ENCODE data around the gene TMEM121B. TPM values are rescaled to one million over a fixed set of nuclear protein-coding genes. Genes with fewer than 3 reads are reported as not detected.

The TMEM121B gene
- total RNA-seq, 4 donors from 2014 or later, result 0.51 to 1.7 (median 0.85) TPM

DNA sequence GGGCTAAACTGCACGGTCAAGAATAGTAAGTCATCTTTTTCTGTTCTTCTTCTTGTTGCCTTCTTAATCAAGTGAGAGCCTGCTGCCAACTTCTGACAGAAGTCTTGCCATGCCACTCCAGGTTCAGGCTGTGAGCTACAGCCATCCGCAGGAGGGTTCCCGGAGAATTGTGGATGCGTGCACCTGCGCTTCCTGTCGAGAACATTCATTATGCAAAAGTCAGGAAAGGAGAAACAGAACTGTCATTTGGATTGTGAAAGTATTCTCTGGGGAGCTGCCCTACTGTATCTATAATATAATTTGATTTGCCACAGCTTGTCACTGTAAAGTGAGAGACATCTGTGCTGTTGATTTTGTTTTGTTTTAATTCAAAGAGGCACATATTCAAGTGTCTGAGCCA lies 24.1 kb downstream of the TMEM121B start:
- TF ChIP-seq, protein P1, sequence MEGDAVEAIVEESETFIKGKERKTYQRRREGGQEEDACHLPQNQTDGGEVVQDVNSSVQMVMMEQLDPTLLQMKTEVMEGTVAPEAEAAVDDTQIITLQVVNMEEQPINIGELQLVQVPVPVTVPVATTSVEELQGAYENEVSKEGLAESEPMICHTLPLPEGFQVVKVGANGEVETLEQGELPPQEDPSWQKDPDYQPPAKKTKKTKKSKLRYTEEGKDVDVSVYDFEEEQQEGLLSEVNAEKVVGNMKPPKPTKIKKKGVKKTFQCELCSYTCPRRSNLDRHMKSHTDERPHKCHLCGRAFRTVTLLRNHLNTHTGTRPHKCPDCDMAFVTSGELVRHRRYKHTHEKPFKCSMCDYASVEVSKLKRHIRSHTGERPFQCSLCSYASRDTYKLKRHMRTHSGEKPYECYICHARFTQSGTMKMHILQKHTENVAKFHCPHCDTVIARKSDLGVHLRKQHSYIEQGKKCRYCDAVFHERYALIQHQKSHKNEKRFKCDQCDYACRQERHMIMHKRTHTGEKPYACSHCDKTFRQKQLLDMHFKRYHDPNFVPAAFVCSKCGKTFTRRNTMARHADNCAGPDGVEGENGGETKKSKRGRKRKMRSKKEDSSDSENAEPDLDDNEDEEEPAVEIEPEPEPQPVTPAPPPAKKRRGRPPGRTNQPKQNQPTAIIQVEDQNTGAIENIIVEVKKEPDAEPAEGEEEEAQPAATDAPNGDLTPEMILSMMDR (IDR thresholded peaks at IDR 0.05; ENCODE audit: low read depth), result no peak

DNA sequence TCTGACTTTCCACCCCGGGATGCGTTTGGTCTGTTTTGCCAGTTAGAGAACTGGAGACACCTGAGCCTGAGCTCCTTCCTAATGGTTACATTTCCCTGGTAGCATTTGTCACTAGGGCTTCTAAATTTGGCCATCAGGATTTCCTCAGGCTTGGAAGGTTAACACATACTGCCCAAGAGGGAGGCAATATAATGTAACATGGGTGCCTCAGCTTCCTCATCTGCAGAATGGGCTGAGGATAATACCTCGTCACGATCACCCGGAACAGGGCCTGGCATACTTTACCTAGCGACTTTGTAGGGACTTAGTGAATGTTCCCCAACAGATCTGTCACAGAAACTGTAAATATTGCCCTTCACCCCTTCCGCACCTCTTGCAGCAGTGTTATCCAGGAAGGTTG lies 25.1 kb downstream of the TMEM121B start:
- TF ChIP-seq, protein P1 (IDR thresholded peaks at IDR 0.05; ENCODE audit: low read depth), result no peak

DNA sequence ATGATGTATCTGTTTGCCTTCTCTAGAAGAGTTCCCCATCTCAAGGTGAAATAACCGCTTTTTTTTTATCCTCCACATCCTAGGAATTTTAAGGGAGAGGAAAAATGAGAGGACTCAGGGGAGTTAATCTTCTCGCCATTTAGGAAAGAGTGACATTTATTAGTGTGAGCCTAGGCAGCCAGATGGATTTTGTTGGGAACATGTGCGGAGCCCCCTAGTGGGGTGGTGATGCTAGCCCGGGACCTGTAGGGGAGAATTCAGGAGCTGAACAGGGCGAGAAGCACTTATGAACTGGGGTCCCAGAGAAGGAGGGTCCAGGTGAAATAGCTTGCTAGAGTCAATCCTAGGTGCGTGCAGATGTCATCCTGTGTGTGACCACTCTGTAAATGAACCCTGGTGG lies 25.6 kb downstream of the TMEM121B start:
- TF ChIP-seq, protein P1 (IDR thresholded peaks at IDR 0.05; ENCODE audit: low read depth), result no peak

DNA sequence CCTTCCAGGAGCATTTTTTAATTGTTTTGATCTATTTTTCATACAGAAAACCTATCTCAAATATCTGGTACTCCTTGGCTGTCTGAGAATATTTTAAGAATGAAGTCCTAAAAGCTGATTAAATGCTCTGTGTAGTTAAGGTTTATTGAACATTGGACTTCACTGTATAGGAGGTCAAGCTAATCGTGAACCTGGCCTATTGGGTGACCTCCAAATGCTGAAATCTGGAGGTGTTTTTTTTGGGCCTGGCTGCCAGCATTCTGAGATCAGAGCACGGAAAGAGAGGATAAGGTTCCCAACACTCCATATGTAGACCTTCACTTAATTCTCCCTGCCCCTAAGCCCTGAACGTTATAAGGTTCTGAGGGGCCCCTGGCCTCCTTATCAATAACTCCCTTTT lies 28.1 kb downstream of the TMEM121B start:
- TF ChIP-seq, protein P1 (IDR thresholded peaks at IDR 0.05; ENCODE audit: low read depth), result no peak

DNA sequence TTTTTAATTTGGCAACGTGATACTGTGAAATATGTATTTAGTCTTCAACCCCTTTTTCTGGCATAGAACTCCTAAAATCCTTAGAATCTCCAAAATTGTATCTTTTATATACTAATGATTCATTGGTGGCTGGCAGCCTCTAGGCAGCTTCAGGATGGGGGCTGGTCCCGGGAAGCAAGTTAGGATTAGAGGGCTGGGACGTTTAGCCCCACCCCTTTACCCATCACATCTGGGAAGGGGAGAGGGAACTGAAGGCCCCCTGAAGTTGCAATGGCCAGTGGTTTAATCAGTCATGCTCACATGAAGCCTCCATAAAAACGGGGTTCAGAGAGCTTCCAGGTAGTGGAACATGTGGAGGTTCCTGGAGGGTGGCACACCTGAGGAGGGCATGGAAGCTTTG lies 29.3 kb downstream of the TMEM121B start:
- TF ChIP-seq, protein P1 (IDR thresholded peaks at IDR 0.05; ENCODE audit: low read depth), result no peak

DNA sequence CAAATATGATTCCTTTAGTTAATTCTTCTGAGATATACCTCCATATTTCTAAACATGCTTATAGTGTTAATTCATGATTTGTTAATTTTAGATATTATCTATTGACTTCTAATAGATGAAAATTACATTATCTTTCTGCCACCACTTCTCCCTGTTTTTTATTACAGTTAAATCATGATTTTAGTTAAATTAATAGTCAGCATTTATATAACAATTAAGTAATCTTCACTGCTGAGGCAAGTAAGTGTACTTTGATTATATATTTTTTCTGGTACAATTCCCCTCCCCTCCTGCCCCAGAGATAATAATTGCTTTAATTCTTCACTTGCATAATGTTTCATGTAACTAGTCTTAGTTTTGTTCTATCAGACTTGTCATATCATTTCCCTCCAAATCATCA lies 30.6 kb downstream of the TMEM121B start:
- TF ChIP-seq, protein P1 (IDR thresholded peaks at IDR 0.05; ENCODE audit: low read depth), result no peak

DNA sequence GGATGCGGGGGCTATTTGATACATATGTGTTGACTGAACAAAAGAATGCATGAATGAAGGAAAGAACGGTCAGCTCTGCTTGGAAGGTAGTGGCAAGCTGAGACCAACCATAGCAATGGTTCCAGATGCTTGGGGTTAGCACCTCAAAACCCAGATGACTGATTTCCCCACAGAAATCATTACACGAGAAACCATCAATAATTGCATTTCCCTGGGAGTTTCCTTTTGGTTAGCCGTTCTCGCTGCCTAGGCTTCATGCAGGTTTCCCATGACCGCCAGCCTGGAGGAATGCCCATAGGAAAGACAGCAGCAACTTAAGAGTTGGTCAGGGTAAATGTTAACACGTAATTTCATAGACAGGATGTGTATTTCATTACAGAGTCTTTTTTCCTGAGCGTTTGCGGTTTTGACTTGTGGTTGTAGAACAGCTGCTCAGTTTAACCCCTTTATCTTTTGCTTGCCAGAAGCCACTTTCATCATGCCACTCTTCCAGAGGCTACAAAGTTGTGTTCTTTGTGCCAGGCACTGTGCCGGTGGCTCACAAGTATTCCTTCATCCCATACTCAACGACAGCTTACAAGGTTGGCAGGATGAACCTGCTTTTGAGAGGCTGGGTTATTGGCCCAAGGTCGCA lies 33.5 kb downstream of the TMEM121B start:
- TF ChIP-seq, protein P1 (IDR thresholded peaks at IDR 0.05; ENCODE audit: low read depth), result no peak

Measured in subcutaneous adipose tissue (tissue), 4 donors.